CD1c-positive myeloid dendritic cell (primary cell): ENCODE results near the gene ZNF18.

ENCODE experiments used
- DNase-seq: peaks from one replicate; pipeline ENCODE4 v3.0.0-alpha.2; 2016; ENCODE audit errors: extremely low spot score

The ZNF18 gene, protein sequence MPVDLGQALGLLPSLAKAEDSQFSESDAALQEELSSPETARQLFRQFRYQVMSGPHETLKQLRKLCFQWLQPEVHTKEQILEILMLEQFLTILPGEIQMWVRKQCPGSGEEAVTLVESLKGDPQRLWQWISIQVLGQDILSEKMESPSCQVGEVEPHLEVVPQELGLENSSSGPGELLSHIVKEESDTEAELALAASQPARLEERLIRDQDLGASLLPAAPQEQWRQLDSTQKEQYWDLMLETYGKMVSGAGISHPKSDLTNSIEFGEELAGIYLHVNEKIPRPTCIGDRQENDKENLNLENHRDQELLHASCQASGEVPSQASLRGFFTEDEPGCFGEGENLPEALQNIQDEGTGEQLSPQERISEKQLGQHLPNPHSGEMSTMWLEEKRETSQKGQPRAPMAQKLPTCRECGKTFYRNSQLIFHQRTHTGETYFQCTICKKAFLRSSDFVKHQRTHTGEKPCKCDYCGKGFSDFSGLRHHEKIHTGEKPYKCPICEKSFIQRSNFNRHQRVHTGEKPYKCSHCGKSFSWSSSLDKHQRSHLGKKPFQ

DNA sequence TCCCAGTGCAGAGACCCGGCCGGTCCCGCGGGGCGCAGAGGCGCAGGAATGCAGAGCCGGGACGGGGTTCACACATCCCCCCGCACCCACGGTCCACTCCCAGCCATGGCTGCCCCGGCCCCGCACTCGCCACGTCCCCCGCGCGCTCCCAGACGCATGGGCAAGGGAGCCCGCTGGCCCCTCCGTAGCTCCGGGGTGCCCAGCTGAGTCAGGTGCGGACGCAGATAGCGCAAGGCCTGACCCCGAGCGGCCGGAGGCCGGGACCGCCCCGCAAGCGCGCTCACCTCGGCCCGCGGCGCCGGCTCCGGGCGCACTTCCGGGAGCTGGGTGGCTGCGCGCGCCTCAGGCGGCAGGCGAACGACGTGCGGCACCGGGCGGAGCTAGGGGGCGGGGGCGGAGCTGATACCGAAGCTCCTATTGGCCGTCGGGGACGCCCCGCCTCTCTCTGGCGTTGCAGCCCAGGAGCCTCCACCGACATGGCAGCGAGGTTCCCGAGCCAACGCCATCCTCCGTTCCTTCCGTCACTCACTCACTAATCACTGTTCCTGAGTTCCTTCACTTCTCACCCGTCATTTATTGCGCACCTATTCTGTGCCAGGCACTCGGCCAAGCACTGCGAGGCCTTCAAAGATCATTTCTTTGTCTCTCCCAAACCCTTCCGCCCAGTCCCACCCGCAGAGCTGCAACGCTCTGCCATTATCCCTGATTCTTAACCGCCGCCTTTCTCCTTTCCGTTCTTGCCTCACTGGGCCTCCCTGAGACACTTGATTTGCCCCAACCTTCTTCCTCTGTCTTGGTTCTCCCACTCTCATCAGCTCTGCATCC, at the start of gene ZNF18:
TSS of gene ZNF18 (minus strand) at position 329 of the 825 bp plus-strand sequence. CDS start 4,646 bp downstream, outside the sequence.
- peak; percentile 98 for DNase-seq

DNA sequence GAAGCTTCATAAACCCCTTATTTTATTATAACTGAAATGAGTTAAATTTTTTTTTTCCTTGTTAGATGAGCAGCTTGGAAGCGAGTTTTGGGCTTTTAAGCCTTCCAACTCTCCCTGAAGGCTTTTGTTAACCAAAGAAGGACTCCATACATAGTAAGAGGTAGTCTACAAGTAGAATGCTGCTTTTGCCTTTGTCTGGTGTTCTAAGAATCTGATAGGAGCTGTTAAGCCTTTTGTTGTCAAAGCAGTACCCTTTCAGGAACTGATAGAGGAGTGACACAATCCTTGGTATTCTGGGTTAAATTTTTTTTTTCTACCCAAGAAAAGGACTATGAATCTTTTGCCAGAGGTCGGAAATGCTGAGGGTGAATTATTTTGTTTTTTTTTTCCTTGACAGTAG, 49.5 kb upstream of the ZNF18 start:
- DNase-seq: no peak

DNA sequence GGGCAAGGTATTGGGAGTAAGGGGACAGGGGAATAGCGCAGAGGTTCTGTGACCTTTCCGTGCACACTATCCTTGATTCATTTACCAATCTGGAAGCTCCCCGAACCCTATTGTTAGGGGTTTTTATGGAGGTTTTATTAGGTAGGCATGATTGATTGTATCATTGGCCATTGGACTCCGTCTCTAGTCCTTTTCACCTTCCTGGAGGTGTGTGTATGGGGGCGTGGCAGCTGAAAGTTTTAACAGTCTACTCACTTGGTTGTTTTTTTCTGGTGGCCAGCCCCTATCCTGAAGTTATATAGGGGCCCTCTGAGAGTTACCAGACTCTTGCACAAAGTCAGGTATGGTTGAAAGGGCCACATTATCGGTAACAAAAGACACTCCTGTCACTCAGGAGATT, 46.4 kb upstream of the ZNF18 start:
- no peak for DNase-seq

DNA sequence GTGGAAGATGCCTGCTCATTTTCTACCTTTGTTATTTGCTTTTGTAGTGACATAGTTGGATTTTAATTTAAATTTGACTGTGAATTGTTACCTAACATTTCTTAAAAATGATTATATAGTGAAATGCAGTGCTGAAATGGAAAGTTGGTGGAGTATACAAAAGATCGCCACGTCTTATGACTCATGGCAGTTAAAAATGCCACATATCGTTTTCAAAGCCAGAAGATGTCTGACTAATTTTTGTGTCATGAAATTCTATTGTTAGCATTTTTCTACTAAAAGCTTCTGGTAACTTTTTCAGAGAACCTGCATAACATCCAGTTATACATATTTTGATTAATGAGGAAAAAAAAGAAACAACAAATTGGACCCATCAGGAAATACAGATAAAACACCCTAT, 44.0 kb upstream of the ZNF18 start:
- DNase-seq: no peak

DNA sequence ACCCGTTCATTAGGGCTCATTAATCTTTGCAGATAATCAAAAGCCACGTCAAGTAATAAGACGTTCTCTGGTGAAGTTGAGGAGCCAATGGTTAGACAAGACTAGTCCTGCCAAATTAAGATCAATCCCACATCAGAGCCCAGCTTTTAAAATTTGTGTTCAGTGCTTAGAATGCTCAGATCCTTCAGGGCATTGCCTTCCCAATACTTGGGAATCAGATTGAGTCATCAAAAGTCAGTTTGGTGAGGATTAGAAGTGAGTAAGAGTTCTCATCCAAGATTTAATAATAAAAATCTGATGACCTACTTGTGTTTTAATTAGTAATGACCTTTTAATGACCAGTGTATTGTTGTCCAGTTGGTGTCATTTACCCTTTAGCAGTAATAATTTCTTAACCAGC, 43.2 kb upstream of the ZNF18 start:
- no peak for DNase-seq

DNA sequence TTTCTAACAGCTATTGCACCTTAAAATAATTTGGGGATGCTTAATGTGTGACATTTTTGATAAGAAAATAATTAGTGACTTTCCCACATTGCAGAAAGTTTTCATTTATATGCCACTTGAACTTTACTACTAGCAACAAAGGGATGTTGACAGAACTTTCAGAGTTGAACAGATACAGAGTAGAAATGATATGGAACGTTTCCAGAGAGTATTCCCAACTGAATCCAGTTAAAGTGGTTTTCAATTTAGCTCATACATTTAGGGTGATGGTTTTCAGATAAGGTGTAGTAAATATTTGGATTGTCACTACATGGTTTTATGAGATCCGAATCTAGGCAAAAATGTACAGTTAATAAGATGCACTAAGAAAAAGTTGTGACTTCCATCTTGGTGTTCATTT, 40.7 kb upstream of the ZNF18 start:
- no peak for DNase-seq

DNA sequence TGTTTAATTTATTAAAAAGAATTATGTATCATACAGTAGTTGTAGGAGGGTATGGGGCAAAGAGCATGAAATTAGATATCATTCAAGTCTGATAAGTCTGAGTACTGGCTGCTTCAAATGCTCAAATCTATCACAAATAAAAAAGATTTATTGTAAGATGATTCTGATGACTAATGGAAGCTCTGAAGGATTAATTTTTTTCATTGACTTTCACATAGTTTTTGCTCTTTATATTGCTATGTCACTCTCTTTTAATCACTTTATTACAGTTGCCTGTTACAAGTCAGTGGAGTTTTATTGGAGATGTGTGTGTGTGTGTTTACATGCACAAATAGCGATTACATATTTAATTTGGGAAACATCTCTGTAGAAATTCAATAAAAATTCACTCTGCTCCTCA, 38.4 kb upstream of the ZNF18 start:
- no peak for DNase-seq

DNA sequence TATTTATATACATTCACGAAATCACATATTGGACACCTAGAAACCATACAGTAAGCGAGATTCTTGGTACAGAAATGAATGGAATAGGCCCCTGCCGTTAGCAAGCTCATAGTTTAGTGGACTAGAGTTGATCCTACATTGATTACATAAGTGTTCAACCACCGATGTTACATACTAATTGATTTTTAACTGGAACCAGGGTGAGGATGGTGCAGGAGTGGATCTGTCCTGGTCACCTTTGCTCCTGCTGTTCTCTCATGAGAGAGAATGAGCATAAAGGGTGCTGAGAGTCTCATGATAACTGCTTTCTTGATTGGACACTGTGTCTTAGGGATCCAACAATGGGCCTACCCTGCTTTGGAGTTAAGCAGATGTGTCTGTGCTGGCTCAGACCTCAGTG, 37.3 kb upstream of the ZNF18 start:
- DNase-seq: no peak

DNA sequence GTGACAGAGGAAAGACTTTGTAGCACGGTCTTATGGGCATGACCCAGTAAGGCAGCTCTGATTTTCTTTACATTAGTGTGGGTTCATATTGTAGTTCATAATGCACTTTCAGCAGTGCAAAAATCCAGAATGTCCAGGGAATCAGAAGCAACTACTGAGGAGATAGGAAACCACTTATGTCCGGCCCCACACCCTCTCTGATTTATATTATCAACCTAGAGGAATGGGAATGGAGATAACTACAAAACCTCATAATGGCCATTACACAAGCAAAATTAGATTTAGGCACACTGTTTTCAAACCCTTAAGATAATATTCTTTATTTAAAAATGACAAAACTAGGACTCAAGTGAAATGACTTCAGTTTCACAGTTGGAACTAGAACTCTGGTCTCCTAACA, 31.3 kb upstream of the ZNF18 start:
- DNase-seq: no peak

DNA sequence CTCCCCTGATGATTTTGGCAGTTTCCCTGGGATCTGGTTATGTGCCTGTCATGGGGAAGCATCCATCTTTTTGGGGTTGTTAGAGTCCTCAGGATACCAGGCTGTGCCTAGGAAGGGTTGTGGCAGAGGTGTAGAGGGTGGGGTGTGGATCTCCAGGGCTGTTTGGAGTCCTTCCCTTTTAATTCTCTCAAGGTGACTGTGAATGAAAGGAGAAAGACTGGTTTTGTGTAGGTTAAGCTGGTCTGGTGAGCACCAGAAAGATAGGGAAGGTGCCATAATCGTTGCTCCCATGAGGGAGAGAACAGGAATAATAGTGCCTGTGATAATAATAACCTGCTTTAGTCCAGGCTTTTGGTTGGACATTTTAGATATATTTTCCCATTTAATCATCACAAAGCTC, 30.4 kb upstream of the ZNF18 start:
- no peak for DNase-seq

DNA sequence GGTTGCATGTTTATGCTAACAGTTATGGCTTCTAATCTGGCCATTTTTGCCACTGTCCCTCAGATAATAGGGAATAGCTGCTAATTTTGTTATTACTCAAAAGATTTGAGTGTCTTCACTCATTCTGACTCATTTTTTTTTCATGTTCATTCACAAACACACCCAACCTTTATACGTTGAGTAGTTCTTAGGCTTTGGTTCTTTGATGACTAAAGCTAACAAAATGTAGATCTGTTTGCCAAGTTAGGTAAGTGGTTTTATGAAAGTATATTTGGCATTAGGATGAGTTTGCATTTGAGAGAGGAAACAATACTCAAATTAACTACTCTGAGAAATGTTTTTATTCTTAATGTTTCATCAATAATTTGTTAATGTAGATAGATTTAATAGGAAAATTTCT, 27.1 kb upstream of the ZNF18 start:
- DNase-seq: no peak

DNA sequence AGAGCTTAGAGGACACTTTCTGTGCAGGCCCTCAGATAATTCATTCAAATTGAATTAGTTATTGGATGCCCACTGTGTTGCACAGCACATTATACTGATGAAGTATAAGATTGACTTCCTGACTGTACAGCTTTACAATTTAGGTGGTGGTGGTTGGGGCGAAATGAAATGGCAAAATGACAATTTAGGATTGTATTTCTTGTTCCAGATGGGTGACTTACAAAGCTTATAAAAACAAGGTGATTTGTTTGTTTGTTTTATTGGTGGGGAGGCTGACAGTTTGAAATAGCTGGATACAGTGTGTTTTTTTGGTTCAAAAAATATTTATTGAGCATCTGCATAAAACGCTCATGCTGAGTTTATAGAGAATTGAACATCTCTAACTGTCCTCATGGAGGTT, 25.0 kb upstream of the ZNF18 start:
- no peak for DNase-seq

DNA sequence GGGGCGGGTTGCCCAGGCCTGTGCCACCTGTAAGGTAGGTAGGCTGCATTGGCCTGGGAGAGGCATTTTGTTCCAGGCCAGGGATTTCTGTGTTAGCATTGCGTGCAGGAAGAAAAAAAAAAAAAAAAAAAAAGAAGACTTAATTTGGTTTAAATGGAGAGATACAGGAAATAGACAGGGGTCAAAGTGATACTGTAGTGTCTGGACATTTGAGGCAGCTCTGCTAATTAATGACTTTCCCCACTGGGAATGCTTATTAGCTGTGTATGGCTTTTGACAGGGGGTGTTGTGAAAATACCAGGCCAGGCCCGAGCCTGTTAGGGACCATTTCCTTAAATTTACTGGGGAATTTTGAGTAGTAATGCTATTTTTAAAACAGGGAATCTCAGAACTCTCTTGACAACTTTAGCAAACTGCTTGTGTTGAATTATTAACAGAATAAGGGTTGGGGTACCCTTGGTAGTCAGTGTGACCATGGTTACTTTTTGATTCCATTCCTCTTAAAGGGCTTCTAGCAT, 24.4 kb upstream of the ZNF18 start:
- peak; percentile 47 for DNase-seq

DNA sequence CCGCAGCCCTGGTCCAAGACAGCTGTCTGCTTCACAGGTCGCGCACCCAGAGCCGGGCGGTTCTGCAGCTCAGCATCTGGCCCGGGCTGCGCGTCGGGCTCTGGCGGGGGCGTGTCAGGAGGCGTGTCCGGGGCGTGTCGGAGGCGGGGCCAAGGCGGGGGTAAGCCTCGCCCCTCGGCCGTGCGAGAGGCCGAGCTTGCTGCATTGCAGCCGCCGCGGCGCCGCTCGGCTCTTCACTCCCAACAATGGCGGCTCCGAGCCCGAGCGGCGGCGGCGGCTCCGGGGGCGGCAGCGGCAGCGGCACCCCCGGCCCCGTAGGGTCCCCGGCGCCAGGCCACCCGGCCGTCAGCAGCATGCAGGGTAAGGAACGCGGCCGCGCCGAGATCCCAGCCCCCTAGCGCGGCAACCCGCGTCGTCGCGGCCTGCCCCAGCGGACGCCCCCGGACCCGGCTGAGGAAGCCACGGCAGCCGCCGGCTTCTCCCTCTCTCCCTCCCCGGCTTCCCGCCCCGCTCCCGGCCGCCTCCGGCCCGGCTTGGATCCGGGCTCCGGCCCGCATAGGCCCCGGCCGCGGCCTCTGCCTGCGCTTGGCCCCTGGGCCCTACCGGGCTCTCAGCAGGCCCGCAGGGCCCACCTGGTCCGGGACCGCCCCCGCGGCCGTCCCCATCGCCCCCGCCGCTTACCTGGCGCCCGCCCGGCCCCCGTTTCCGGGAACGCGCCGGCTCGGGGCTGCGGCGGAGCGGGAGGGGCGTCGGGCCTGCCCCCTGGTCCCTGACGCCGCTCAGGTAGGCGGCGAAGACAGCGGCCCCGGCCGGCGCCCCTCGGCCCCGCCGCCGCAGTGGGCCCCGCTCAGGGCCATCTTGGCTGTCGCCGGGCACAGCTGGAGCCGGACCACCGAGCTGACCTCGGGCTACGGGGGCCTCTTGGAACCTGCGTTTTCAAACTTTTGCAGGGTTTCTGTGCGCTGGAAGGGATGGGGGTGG, 23.7 kb upstream of the ZNF18 start, which contains the start of gene MAP2K4:
TSS of gene MAP2K4 (plus strand) at position 236 of the 981 bp plus-strand sequence. CDS start at position 246, 10 bp downstream.
- DNase-seq: peak; percentile 96

DNA sequence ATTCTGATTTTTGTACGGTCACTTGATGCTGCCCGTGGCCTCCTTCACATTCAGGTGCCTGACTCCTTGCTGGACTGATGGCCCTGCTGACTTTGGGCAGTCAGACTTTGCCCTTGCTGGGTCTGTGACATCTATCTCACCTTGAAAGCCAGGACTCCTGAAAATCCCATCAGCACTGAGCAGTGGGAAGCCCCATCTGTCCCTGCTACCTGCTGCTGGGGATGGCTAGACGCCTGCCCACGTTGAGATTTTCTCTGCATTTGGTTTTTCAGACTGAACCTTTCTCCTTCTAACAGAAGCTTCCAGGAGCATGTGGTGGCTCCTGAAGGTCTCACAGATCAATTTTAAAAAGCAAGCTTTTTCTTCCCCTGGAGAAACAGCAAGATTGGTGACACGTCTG, 10.2 kb upstream of the ZNF18 start:
- DNase-seq: no peak

DNA sequence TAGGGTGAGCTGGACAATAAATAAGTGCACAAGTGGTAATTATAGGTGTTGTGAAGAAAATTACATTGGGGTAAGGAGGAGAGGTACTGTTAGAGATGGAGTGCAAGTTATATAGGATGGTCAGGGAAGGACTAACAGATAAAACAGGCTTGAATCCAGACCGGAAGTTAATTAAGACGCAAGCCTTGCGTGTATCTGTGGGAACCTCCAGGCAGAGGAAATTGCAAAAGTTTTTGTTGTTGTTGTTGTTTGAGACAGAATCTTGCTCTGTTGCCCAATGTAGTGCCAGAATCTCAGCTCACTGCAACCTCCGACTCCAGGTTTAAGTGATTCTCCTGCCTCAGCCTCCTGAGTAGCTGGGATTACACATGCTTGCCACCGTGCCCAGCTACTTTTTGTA, 2.4 kb upstream of the ZNF18 start:
- peak; percentile 49 for DNase-seq

DNA sequence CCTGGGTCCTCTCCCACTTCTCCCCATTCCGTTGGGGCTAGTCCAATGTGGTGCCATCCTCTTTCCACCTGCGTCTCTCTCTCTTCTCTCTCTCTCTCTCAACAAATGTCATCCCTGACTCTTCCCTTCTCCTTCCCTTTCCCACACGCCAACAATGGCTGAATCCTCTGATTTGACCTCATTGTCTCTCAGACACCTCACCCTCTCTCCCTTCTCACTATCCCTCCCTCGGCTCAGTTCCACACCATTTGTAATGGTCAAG, 628 bp upstream of the ZNF18 start:
- no peak for DNase-seq

DNA sequence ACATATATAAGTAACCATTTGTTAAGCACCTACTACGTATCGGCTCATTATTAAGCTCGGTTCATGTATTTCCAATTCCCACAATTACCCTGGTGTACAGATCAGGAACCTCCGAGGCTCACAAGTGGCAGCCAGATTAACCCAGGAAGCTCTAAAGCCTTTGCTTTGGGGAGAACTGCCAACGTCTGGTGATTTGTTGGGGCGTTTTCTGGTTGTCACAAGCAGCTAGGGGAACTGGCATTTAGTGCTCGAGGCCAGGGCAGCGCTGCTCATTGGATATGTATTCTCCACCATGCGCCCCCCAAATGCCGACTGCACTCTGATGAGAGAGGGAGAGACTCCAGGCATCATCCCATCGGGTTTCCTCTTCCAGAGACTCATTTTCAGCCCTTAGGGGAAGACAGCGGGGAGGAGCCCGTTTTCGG, 541 bp downstream of the ZNF18 start:
- DNase-seq: peak; percentile 74

DNA sequence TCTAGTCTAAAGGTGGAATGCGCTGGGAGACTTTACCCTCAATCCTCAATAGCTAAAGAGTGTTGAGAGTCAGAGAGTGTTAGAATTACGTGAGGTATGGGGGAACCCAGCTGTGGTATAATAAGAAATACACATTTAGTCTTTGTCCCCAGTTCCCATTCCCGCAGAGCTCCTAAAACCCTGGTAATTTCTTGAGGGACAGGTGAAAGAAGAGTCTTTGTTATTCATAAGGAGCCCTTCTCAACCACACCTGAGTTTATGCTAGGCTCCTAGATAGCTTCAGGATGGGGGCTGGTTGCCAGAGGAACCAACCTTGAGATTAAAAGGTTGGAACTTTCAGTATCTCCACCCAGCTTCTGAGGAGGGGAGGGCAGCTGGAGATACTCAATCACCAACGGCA, 5.8 kb downstream of the ZNF18 start:
- no peak for DNase-seq

DNA sequence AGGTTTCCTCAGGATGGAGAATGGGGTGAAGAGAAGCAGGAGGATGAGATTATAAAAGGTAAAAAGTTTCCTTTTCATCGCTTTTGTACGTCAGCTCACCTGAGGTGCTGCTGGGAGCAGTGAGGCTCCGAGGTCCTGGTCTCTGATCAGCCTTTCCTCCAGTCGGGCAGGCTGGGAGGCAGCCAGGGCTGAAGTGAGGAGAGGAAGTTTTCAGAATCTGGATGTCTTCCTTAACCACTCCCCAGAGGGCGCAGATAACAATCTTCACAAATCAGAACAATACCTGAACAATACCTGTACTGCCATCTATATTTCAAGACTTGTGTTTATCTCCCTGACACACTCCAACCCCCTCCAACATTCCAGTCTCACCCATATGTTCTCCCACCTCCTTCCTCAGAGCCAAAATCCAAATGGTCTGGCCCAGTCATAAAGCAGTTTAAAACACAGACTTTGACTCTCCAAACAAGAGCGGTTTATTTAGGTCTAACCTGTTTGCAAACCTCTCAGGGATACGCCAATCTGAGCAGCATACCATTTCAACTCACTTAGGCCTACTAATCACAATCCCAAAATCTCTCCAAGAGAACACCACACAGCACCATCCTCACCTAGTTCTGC, 6.8 kb downstream of the ZNF18 start:
- DNase-seq: no peak

DNA sequence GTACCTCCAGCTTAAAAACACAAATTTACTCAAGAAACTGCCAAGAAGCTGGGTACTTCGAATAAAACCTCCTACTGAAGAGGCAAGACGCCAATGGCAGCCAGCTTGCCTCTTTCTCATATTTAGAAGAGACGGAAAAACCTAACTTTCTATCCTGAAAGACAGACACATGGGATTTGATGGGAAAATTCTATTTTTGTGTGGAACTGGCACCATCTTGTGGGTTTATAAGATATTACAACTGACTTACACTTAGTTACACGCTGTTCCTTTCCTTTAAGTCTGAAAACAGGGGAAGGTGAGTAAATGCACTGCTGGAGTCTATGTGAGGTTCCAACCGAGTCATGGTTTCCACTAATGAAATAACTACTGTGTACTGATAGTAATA, 10.3 kb downstream of the ZNF18 start:
- peak; percentile 11 for DNase-seq
